Activated CD8-positive, alpha-beta T cell treated with anti-CD3 and anti-CD28 coated beads, Interleukin-2, amount 10 ng/mL, durations not matched to agents 7 days and 5 days (primary cell): ENCODE results near the gene ASPRV1. TPM values are rescaled to one million over a fixed set of nuclear protein-coding genes. Genes with fewer than 3 reads are reported as not detected.

Experiments used
- ATAC-seq: fragments of 150-1000 bp; cut with Tn5 transposase; one replicate; pipeline ENCODE4 v1.10.0; 2021; ENCODE audit warnings: moderate library complexity
- CTCF ChIA-PET: fragments of 350-600 bp; sonication (Branson Sonifier 250); formaldehyde crosslinking; loops from one replicate; lab custom pipeline; 2021; ENCODE audit warnings: antibody characterized with exemption; lab: Charles Lee
- POLR2A ChIA-PET: fragments of 350-600 bp; sonication (Branson Sonifier 250); formaldehyde crosslinking; loops from one replicate; lab custom pipeline; 2021; ENCODE audit warnings: antibody characterized with exemption; lab: Charles Lee
- DNase-seq: peaks from one replicate; pipeline ENCODE4 v3.0.0-alpha.2; 2020
- H3K27ac Mint-ChIP-seq: one replicate; pipeline ENCODE4 v1.8.0; 2021; ENCODE audit warnings: mild to moderate bottlenecking, mixed read lengths
- H3K27me3 Mint-ChIP-seq: one replicate; pipeline ENCODE4 v1.8.0; 2021; ENCODE audit warnings: low read depth, mixed read lengths
- H3K36me3 Mint-ChIP-seq: one replicate; pipeline ENCODE4 v1.8.0; 2021; ENCODE audit warnings: low read depth, mixed read lengths
- H3K4me1 Mint-ChIP-seq: one replicate; pipeline ENCODE4 v1.8.0; 2021; ENCODE audit warnings: low read depth, mixed read lengths
- H3K4me3 Mint-ChIP-seq: one replicate; pipeline ENCODE4 v1.8.0; 2021; ENCODE audit warnings: mild to moderate bottlenecking, mixed read lengths
- H3K9me3 Mint-ChIP-seq: one replicate; pipeline ENCODE4 v1.8.0; 2022; ENCODE audit warnings: mixed read lengths; ENCODE audit not compliant: insufficient read depth
- total RNA-seq, 2 experiments: library from RNA; stranded (reverse); gene quantifications; one replicate each; pipeline ENCODE4 v1.2.3, GENCODE V29; 2021

ASPRV1 gene
- total RNA-seq, 2 experiments from 2014 or later: 0.74 to 0.78 TPM

- H3K9me3 Mint-ChIP-seq: no peaks in the 10 kb centered on the region
- CTCF ChIA-PET: no interaction called here
- H3K36me3 Mint-ChIP-seq: no peaks in the 10 kb centered on the region
- H3K4me1 Mint-ChIP-seq: no peaks in the 10 kb centered on the region
- H3K27me3 Mint-ChIP-seq: peaks cover 4% of the 10 kb centered on the region
- no peak overlapping the region for H3K4me3 Mint-ChIP-seq
- DNase-seq (no peak), ATAC-seq (no peak)
- no peak overlapping the region for H3K27ac Mint-ChIP-seq
- POLR2A ChIA-PET: no interaction called here
Observed at GRCh38 chr2:69969991-69970390, 8.6 kb upstream of the ASPRV1 start.

GRCh38 chr2:69969126-69969983, 7.9 kb upstream of the ASPRV1 start:
- Mint-ChIP-seq H3K36me3 (no peaks in the 10 kb centered on the region), H3K4me3 (no peak overlapping the region), H3K27ac (no peak overlapping the region), H3K27me3 (peaks cover 4% of the 10 kb centered on the region), H3K4me1 (peaks cover 4% of the 10 kb centered on the region), H3K9me3 (no peaks in the 10 kb centered on the region)
- ATAC-seq (no peak), DNase-seq (no peak)
- ChIA-PET CTCF (no interaction called here), POLR2A (no interaction called here)

- CTCF ChIA-PET: no interaction called here
- POLR2A ChIA-PET: no interaction called here
- no peak for ATAC-seq
- peaks cover 4% of the 10 kb centered on the region for H3K4me1 Mint-ChIP-seq
- no peak overlapping the region for H3K27ac Mint-ChIP-seq
- no peaks in the 10 kb centered on the region for H3K9me3 Mint-ChIP-seq
- H3K4me3 Mint-ChIP-seq: no peak overlapping the region
- no peak for DNase-seq
- peaks cover 4% of the 10 kb centered on the region for H3K27me3 Mint-ChIP-seq
- H3K36me3 Mint-ChIP-seq: no peaks in the 10 kb centered on the region
Observed at GRCh38 chr2:69968609-69969008, 7.2 kb upstream of the ASPRV1 start.

- peaks cover 4% of the 10 kb centered on the region for H3K4me1 Mint-ChIP-seq
- POLR2A ChIA-PET: no interaction called here
- H3K27me3 Mint-ChIP-seq: peaks cover 4% of the 10 kb centered on the region
- CTCF ChIA-PET: no interaction called here
- H3K4me3 Mint-ChIP-seq: no peak overlapping the region
- no peaks in the 10 kb centered on the region for H3K36me3 Mint-ChIP-seq
- H3K27ac Mint-ChIP-seq: no peak overlapping the region
- DNase-seq (no peak), ATAC-seq (no peak)
- H3K9me3 Mint-ChIP-seq: no peaks in the 10 kb centered on the region
Observed at GRCh38 chr2:69966496-69966895, 5.1 kb upstream of the ASPRV1 start.

- no peaks in the 10 kb centered on the region for H3K36me3 Mint-ChIP-seq
- POLR2A ChIA-PET: no interaction called here
- no peak overlapping the region for H3K4me3 Mint-ChIP-seq
- CTCF ChIA-PET: no interaction called here
- H3K27me3 Mint-ChIP-seq: peaks cover 4% of the 10 kb centered on the region
- no peak for DNase-seq
- no peak for ATAC-seq
- no peaks in the 10 kb centered on the region for H3K9me3 Mint-ChIP-seq
- no peak overlapping the region for H3K27ac Mint-ChIP-seq
- H3K4me1 Mint-ChIP-seq: peaks cover 4% of the 10 kb centered on the region
Observed at GRCh38 chr2:69965756-69966445, 4.5 kb upstream of the ASPRV1 start.

GRCh38 chr2:69964353-69964841, 3.0 kb upstream of the ASPRV1 start:
- no peak for ATAC-seq
- DNase-seq: no peak
- no peaks in the 10 kb centered on the region for H3K9me3 Mint-ChIP-seq
- no peak overlapping the region for H3K27ac Mint-ChIP-seq
- peaks cover 4% of the 10 kb centered on the region for H3K27me3 Mint-ChIP-seq
- H3K36me3 Mint-ChIP-seq: no peaks in the 10 kb centered on the region
- ChIA-PET CTCF (no interaction called here), POLR2A (interaction anchor here (0.6 kb wide), 1 partner anchor 16 kb away, joined by 3 read pairs; no protein-coding TSS in a partner anchor)
- no peak overlapping the region for H3K4me3 Mint-ChIP-seq
- H3K4me1 Mint-ChIP-seq: peaks cover 4% of the 10 kb centered on the region

GRCh38 chr2:69962986-69963730, 1.7 kb upstream of the ASPRV1 start:
- H3K27ac Mint-ChIP-seq: no peak overlapping the region
- H3K4me1 Mint-ChIP-seq: peaks cover 5% of the 10 kb centered on the region
- DNase-seq (no peak), ATAC-seq (no peak)
- peaks cover 4% of the 10 kb centered on the region for H3K27me3 Mint-ChIP-seq
- ChIA-PET POLR2A (interaction anchor here (0.5 kb wide), 1 partner anchor 54 kb away, joined by 4 read pairs; no protein-coding TSS in a partner anchor), CTCF (no interaction called here)
- no peak overlapping the region for H3K4me3 Mint-ChIP-seq
- no peaks in the 10 kb centered on the region for H3K36me3 Mint-ChIP-seq
- no peaks in the 10 kb centered on the region for H3K9me3 Mint-ChIP-seq

GRCh38 chr2:69960821-69961220, 610 bp downstream of the ASPRV1 start:
- no peak overlapping the region for H3K4me3 Mint-ChIP-seq
- H3K27ac Mint-ChIP-seq: no peak overlapping the region
- H3K36me3 Mint-ChIP-seq: no peaks in the 10 kb centered on the region
- H3K4me1 Mint-ChIP-seq: peaks cover 10% of the 10 kb centered on the region
- ChIA-PET CTCF (no interaction called here), POLR2A (no interaction called here)
- H3K27me3 Mint-ChIP-seq: peaks cover 26% of the 10 kb centered on the region
- ATAC-seq (no peak), DNase-seq (no peak)
- H3K9me3 Mint-ChIP-seq: no peaks in the 10 kb centered on the region

GRCh38 chr2:69959425-69959824, 2.0 kb downstream of the ASPRV1 start:
- ATAC-seq: no peak
- no peak for DNase-seq
- ChIA-PET CTCF (no interaction called here), POLR2A (no interaction called here)
- Mint-ChIP-seq H3K4me3 (no peak overlapping the region), H3K4me1 (peaks cover 7% of the 10 kb centered on the region), H3K27me3 (peaks cover 36% of the 10 kb centered on the region), H3K9me3 (no peaks in the 10 kb centered on the region), H3K27ac (no peak overlapping the region), H3K36me3 (no peaks in the 10 kb centered on the region)

GRCh38 chr2:69958480-69958879, 3.0 kb downstream of the ASPRV1 start:
- no peaks in the 10 kb centered on the region for H3K9me3 Mint-ChIP-seq
- ChIA-PET POLR2A (no interaction called here), CTCF (no interaction called here)
- H3K4me1 Mint-ChIP-seq: peaks cover 6% of the 10 kb centered on the region
- H3K4me3 Mint-ChIP-seq: no peak overlapping the region
- no peak for DNase-seq
- ATAC-seq: no peak
- H3K27ac Mint-ChIP-seq: no peak overlapping the region
- no peaks in the 10 kb centered on the region for H3K36me3 Mint-ChIP-seq
- peaks cover 37% of the 10 kb centered on the region for H3K27me3 Mint-ChIP-seq

- ChIA-PET POLR2A (no interaction called here), CTCF (no interaction called here)
- peaks cover 6% of the 10 kb centered on the region for H3K4me1 Mint-ChIP-seq
- DNase-seq (no peak), ATAC-seq (no peak)
- peaks cover 39% of the 10 kb centered on the region for H3K27me3 Mint-ChIP-seq
- no peak overlapping the region for H3K4me3 Mint-ChIP-seq
- H3K9me3 Mint-ChIP-seq: no peaks in the 10 kb centered on the region
- H3K27ac Mint-ChIP-seq: no peak overlapping the region
- no peaks in the 10 kb centered on the region for H3K36me3 Mint-ChIP-seq
Observed at GRCh38 chr2:69957965-69958364, 3.5 kb downstream of the ASPRV1 start.
